Spleen (tissue), 11 donors: Measurements from ENCODE around the gene IGFALS. TPM values are rescaled to one million over a fixed set of nuclear protein-coding genes. Genes with fewer than 3 reads are reported as not detected.
A peak's percentile ranks its signal among the peaks of the same experiment; 100 is the strongest.

Experiments used
- DNase-seq: peaks from one replicate; pipeline ENCODE4 v3.0.0-alpha.2; 2020
- H3K27ac ChIP-seq, 8 donors: fragments of 200-600 bp; sonication (generic) in 7 of 8; 1 replicate in 4 of 8; 2 replicates in 4 of 8; pipeline versions ENCODE4 v1.5.0 to v1.8.0; 2016 to 2021; ENCODE audit warnings: inconsistent platforms in 4 of 8, mild to moderate bottlenecking in 4 of 8, moderate library complexity in 1 of 8
- H3K27me3 ChIP-seq, 7 donors: fragments of 200-600 bp; sonication (generic) in 6 of 7; replicated peaks in 1 of 7; 1 replicate in 4 of 7; 2 replicates in 3 of 7; pipeline versions ENCODE4 v1.5.0 to v1.8.0; 2016 to 2021; ENCODE audit warnings: inconsistent platforms in 3 of 7, mild to moderate bottlenecking in 1 of 7
- H3K36me3 ChIP-seq, 6 donors: fragments of 200-600 bp; sonication (generic) in 5 of 6; 1 replicate in 4 of 6; 2 replicates in 2 of 6; pipeline versions ENCODE4 v1.5.0 to v1.8.0; 2016 to 2021; ENCODE audit warnings: inconsistent platforms in 2 of 6
- H3K4me1 ChIP-seq, 6 donors: fragments of 200-600 bp; sonication (generic) in 5 of 6; 1 replicate in 3 of 6; 2 replicates in 3 of 6; pipeline versions ENCODE4 v1.5.0 to v1.8.0; 2016 to 2021; ENCODE audit warnings: inconsistent platforms in 3 of 6
- H3K4me3 ChIP-seq, 8 donors: fragments of 200-600 bp; sonication (generic) in 7 of 8; 1 replicate in 4 of 8; 2 replicates in 4 of 8; pipeline versions ENCODE4 v1.5.0 to v1.8.0; 2016 to 2021; ENCODE audit warnings: inconsistent platforms in 4 of 8, mild to moderate bottlenecking in 4 of 8, moderate library complexity in 2 of 8
- H3K9me3 ChIP-seq, 8 donors: fragments of 200-600 bp; sonication (generic) in 7 of 8; 1 replicate in 4 of 8; 2 replicates in 4 of 8; pipeline versions ENCODE4 v1.5.0 to v1.8.0; 2016 to 2021; ENCODE audit warnings: inconsistent platforms in 4 of 8
- POLR2A ChIP-seq, 3 donors: fragments of 450-650 bp; IDR thresholded peaks; one replicate each; pipeline ENCODE4 v1.5.1; 2017; ENCODE audit warnings: antibody characterized with exemption in 3 of 3, mild to moderate bottlenecking in 1 of 3
- POLR2AphosphoS5 ChIP-seq, 3 donors: sonication (generic); formaldehyde crosslinking; IDR thresholded peaks; one replicate each; pipeline ENCODE4 v1.5.1; 2017; ENCODE audit warnings: antibody characterized with exemption in 3 of 3
- WGBS, 5 donors: extraction: QIAGEN DNeasy Blood & Tissue Kit in 3 of 5; methylation state at CpG; one replicate each; pipeline versions ENCODE4 v1.1.5 to v1.1.7; 2013 to 2018; 5-methylcytosine and 5-hydroxymethylcytosine counted together
- intact Hi-C: fragments of 100-400 bp; cut with DNase I; formaldehyde crosslinking; loops from one replicate; pipeline ENCODE4 v1.15.0; 2023; ENCODE audit warnings: low total_unique reads
- polyA plus RNA-seq, 3 donors: library from polyadenylated mRNA; stranded (reverse); fragments of 200-250 nt; gene quantifications; one replicate each; pipeline ENCODE4 v1.2.1, GENCODE V29; 2013
- total RNA-seq, 7 donors: library from RNA; depleted of rRNA in 3 of 7; stranded (reverse); fragments of >200 nt in 3 of 7; fragmentation: NEBNext Ultra II Directional in 4 of 7; extraction: Animal tissue kit (Norgen Biotek cat#: 25700) in 4 of 7; gene quantifications; one replicate each; pipeline versions ENCODE4 v1.1.0 to v1.2.1, GENCODE V29; 2016 to 2021
- TF ChIP-seq, protein P1 (sequence below), 11 experiments: fragments of 200-600 bp in 7 of 11; fragments of 450-650 bp in 4 of 11; sonication (generic) in 4 of 11; IDR thresholded peaks in 8 of 11; conservative IDR thresholded peaks in 3 of 11; 1 replicate in 7 of 11; 2 replicates in 4 of 11; pipeline versions ENCODE4 v1.4.0 to v1.8.0; 2016 to 2021; ENCODE audit warnings: antibody characterized with exemption in 11 of 11, inconsistent platforms in 4 of 11, mild to moderate bottlenecking in 1 of 11
- donor health status: healthy with polysubstance abuse.
- donor health status: DM: no; HTN: no; CAD: no; lungs with moderate emphysema.
- donor health status: DM: no; HTN: no; CAD: no.
- donor health status: Bipolar disorder and iron deficiency.
- donor health status: healthy.
- donor health status: DM: no; HTN: no; CAD: no.
- donor health status: DM: yes; HTN: yes; CAD: no.

IGFALS gene
- total and polyA plus RNA-seq, 10 donors, result 0.14 to 0.63 (median 0.29) TPM; not detected in 2

DNA sequence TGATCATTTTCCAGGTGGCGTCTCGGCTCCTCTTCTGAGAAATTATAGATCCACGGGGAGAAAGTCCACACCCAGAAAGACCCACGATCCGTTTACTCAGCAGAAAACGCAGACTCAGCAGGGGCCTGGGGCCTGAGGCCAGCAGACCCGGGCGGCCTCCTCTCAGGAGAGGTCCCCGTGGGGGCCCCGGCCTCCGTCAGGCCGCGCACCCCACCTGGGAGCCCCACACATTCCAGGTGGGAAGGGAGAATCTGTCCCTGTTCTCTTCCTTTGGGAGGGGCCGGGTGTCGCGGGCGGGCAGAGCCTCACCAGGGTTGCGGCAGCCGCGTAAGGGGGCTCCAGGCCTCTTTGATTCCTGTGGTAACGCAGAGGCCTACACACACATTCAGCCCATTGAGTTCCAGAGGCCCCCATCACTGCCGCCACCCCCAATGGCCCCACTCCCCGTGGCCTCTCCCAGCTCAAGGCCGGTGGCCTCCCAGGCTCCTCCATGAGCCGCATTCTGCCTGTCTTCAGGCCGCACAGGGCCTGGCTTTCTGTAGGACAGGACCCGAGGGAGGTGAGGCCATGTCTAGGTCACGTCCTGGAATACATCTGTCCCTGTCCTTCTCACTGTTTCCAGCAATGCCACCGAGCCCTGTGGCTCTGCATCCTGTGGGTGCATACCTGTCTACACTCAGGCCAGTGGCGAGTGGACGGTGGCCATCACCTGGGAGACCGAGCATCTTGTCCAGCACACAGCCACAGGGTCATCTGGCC is 1.6 kb upstream of the IGFALS start:
- peaks cover 0 to 34% (median 28%) of the 10 kb centered on the region in 8 donors for H3K9me3 ChIP-seq
- peak; percentile 52 for DNase-seq
- H3K27ac ChIP-seq, result no peak overlapping the region
- TF ChIP-seq, protein P1, sequence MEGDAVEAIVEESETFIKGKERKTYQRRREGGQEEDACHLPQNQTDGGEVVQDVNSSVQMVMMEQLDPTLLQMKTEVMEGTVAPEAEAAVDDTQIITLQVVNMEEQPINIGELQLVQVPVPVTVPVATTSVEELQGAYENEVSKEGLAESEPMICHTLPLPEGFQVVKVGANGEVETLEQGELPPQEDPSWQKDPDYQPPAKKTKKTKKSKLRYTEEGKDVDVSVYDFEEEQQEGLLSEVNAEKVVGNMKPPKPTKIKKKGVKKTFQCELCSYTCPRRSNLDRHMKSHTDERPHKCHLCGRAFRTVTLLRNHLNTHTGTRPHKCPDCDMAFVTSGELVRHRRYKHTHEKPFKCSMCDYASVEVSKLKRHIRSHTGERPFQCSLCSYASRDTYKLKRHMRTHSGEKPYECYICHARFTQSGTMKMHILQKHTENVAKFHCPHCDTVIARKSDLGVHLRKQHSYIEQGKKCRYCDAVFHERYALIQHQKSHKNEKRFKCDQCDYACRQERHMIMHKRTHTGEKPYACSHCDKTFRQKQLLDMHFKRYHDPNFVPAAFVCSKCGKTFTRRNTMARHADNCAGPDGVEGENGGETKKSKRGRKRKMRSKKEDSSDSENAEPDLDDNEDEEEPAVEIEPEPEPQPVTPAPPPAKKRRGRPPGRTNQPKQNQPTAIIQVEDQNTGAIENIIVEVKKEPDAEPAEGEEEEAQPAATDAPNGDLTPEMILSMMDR (IDR thresholded peaks at IDR 0.05 in 8 of 11, conservative IDR thresholded peaks at IDR 0.05 in 3 of 11), result no peak
- peak in 1 of 3 donors; percentile 11 for TF ChIP-seq POLR2AphosphoS5 (IDR thresholded peaks at IDR 0.05)
- WGBS, 5 donors, result 85 to 92% (median 88%) methylated on average over 19 to 32 of the region's 32 CpGs
- H3K4me1 ChIP-seq, result no peaks in the 10 kb centered on the region
- H3K36me3 ChIP-seq, result peaks cover 0 to 28% (median 21%) of the 10 kb centered on the region in 6 donors
- intact Hi-C loops, result no loop called here
- no peak overlapping the region for H3K4me3 ChIP-seq
- H3K27me3 ChIP-seq, result no peaks in the 10 kb centered on the region

DNA sequence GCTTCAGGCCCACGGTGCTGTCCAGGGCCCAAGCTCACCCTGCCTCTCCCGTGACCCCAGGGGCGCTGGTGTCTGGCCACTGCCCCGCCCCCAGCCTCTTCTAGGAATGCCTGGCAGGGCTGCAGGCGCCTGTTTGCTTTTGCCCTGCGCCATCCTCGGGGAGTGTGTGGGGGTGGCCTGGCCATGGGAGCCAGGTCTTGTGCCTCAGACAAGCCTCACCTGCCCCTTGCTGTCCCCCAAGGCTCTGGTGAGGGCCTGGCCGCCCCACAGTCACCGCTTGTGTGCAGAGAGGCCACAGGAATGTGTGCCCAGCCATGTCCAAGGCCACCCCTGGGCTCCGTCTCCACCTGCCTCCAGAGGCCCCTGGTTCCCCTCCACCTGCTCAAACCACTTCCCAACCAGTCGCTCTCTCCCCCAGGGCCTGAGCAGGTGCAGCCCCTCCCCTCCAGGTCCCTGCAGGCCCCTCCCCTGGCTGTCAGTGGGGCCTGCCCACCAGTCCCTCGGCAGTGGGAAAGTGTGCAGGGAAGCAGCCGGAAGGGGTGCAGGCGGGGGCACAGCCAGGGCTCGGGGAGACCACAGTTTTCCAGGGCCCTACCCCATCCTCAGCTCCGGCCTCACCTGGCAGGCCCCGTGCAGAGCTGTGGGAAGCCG is 841 bp upstream of the IGFALS start:
- peak; percentile 59 for DNase-seq
- Histone ChIP-seq H3K4me1 (no peaks in the 10 kb centered on the region), H3K36me3 (peaks cover 0 to 35% (median 25%) of the 10 kb centered on the region in 6 donors), H3K4me3 (no peak overlapping the region), H3K27ac (no peak overlapping the region), H3K9me3 (peaks cover 0 to 27% (median 24%) of the 10 kb centered on the region in 8 donors), H3K27me3 (no peaks in the 10 kb centered on the region)
- intact Hi-C loops, result no loop called here
- 68 to 83% (median 71%) methylated on average over 16 to 18 of the region's 18 CpGs for WGBS, 5 donors
- TF ChIP-seq POLR2A (IDR thresholded peaks at IDR 0.05) (no peak), POLR2AphosphoS5 (IDR thresholded peaks at IDR 0.05) (no peak)
- TF ChIP-seq, protein P1 (IDR thresholded peaks at IDR 0.05 in 8 of 11, conservative IDR thresholded peaks at IDR 0.05 in 3 of 11), result no peak

DNA sequence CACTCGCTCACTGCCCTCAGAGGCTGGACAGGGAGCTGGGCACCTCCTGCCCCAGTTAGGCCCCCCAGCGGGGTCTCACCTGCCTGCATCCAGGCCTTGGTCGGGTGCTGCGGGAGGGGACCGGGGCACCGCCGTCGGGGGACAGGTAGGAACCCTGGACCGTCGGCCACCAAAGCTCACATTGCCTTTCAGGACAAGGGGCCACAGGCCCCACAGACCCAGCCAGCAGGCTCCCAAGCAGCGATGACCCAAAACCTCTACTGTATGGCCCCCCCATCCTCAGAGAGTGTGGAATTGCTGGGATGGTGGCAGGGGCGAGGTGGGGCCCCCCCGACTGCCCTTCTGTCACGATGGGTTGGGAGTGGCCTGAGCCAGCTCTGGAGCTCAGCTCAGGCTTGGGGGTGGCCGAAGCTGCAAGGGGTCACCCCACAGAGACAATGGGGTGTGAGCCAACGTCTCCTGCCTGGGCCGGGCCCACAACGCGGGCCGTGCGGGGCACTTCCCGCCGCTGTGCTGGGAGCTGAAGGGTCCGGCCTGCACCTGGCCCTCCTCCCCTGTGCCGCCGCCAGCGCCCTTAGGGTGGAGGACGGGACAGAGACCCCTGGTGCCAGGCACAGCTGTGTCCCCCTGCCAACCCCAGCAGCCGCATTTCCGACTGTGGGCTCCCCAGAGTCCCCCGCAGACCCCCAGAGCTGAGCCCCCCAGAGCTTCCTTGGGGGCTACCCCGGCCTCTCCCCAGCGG is 498 bp downstream of the IGFALS start:
- H3K9me3 ChIP-seq, result peaks cover 0 to 13% (median 10%) of the 10 kb centered on the region in 8 donors
- no peaks in the 10 kb centered on the region for H3K4me1 ChIP-seq
- H3K27ac ChIP-seq, result no peak overlapping the region
- no peak overlapping the region for H3K4me3 ChIP-seq
- intact Hi-C loops, result no loop called here
- peak; percentile 71 for DNase-seq
- TF ChIP-seq POLR2AphosphoS5 (IDR thresholded peaks at IDR 0.05), result no peak
- no peak for TF ChIP-seq POLR2A (IDR thresholded peaks at IDR 0.05)
- TF ChIP-seq, protein P1 (IDR thresholded peaks at IDR 0.05 in 8 of 11, conservative IDR thresholded peaks at IDR 0.05 in 3 of 11), result no peak
- H3K36me3 ChIP-seq, result peaks cover 0 to 49% (median 37%) of the 10 kb centered on the region in 6 donors
- H3K27me3 ChIP-seq, result no peaks in the 10 kb centered on the region
- 92 to 97% (median 92%) methylated on average over 6 to 33 of the region's 33 CpGs for WGBS, 5 donors
